GM18858 (cell line): ENCODE results near the gene TIGIT.
A peak's percentile ranks its signal among the peaks of the same experiment; 100 is the strongest.

Source experiments
- ATAC-seq: cut with Tn5 transposase; IDR thresholded peaks from one replicate; pipeline ENCODE4 v1.9.1; 2021; ENCODE audit not compliant: unreplicated experiment

TIGIT gene

DNA sequence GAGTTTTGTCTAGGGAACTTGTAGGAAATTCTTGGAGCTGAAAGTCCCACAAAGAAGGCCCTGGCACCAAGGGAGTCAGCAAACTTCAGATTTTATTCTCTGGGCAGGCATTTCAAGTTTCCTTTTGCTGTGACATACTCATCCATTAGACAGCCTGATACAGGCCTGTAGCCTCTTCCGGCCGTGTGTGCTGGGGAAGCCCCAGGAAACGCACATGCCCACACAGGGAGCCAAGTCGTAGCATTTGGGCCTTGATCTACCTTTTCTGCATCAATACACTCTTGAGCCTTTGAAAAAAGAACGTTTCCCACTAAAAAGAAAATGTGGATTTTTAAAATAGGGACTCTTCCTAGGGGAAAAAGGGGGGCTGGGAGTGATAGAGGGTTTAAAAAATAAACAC is 15.0 kb downstream of the TIGIT start:
- ATAC-seq: peak; percentile 68

- ATAC-seq: no peak
Measured at GRCh38 chr3:114310695-114311094, 16.9 kb downstream of the TIGIT start.

DNA sequence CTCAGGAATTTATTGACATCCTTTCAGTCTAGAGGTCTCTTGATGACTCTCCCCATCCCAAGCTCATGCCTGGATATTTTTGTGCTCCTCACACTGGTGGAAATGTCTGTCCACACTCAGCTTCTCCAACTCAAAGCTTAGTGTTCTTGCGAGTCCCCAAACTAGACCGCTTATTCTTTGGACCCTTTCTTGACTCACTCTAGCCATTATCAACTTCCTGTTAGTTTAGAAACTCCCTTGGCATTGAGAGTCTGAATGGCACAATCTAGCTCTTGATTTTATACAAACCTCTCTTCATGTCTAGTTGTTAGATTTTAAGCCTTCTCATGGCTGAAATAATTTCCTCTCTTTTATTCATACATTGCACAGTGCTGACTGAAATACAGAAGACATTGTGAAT is 19.6 kb downstream of the TIGIT start:
- no peak for ATAC-seq

DNA sequence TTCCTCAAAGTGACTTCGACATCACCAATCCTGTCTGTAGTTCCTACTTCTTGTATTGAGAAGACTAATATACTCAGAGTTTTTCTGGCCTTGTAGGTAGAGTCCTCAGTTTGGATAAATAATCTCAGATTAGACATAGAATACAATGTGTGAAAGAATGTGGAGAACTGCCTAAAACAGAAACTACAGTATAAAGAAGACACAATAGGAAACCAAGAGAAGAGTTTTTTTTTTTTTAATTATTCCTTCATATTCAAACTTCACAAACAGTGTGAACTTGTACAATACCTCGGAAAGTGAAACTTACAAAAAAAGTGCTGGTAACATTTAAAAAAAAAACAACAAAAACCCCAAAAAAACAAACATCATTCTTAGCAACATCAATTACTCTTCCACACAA is 20.5 kb downstream of the TIGIT start:
- no peak for ATAC-seq

DNA sequence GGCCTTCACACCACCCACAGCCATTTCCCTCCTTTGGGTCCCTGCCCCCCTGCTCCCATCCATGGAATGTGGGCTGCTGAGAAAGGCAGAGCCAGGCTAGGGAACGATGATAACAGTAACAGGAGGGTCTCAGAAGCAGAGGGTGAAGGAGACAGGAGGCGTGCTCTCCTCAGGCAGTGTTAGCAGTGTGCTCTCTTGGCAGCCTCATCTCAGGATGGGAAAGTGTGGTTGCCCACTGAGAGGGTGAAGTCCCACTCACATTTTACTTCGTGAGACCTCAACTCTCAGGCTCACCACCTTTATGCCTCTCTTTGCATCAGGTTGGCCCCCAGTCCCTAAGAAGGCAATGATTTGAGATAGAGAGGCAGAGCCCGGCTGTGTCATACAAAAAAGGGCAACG is 24.5 kb downstream of the TIGIT start:
- ATAC-seq: no peak

DNA sequence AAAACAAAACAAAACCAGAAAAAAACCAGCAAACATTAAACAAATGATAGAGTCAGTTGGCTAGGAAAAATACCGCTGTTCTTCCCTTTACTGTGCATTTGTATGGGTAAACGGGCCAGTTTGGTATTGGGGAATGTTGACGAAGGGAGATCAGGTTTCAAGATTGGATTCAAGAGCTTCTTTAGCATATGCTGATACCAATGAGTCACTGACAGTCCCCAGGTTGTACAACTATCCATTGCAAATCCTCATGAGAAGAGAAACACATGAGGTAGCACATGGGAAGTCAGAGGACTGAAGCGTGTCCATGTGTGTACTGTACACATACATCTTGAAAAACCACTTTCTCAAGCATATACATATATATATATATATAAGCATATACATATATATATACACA is 25.6 kb downstream of the TIGIT start:
- ATAC-seq: no peak

- no peak for ATAC-seq
Measured at GRCh38 chr3:114320246-114320645, 26.4 kb downstream of the TIGIT start.

GRCh38 chr3:114323546-114324254 is 29.9 kb downstream of the TIGIT start:
- no peak for ATAC-seq

- ATAC-seq: peak; percentile 32
Measured at GRCh38 chr3:114327665-114328064, 33.8 kb downstream of the TIGIT start.

- no peak for ATAC-seq
Measured at GRCh38 chr3:114328345-114328744, 34.5 kb downstream of the TIGIT start.

- no peak for ATAC-seq
Measured at GRCh38 chr3:114329823-114330222, 36.0 kb downstream of the TIGIT start.

GRCh38 chr3:114331007-114331406 is 37.2 kb downstream of the TIGIT start:
- no peak for ATAC-seq

GRCh38 chr3:114331710-114332109 is 37.9 kb downstream of the TIGIT start:
- ATAC-seq: no peak

GRCh38 chr3:114332342-114333179 is 38.7 kb downstream of the TIGIT start:
- no peak for ATAC-seq

DNA sequence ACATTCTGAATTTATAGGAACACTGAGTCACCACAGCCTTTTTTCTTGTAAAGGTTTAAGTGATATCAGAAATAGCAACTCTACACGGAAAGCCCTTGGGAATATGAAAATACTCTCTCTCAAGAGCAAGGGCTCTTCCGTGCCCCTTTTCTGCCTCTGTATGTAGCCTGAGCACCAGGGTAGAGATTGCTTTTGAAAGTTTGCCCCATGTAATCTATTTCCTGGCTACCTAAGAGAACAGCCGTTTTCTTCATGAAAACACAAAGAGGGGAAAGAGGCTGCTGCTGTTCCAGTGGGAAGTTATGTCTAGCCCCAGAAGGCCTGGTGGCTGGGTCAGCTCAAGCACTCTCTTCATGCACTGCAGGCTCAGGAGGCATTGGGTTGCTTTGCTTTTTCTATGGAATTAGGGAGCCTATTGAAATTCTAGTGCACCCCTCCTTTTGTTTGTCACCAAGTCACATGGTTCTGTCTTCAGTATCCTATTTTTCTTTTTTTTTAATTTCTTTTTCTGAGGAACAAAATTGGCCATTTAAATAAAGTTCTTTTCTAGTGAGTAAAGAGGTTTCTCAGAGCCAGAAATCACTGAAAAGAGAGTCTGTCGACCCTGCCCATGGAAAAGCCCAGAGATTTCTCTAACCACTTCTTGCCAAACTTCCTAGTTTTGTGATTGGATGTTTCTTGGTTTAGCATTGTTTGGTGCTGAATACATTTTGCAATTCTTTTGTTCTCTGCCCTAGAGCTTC is 39.5 kb downstream of the TIGIT start:
- no peak for ATAC-seq

- no peak for ATAC-seq
Measured at GRCh38 chr3:114333923-114334240, 40.1 kb downstream of the TIGIT start.

GRCh38 chr3:114336122-114336697 is 42.4 kb downstream of the TIGIT start:
- ATAC-seq: no peak

- no peak for ATAC-seq
Measured at GRCh38 chr3:114336857-114337256, 43.0 kb downstream of the TIGIT start.

- ATAC-seq: no peak
Measured at GRCh38 chr3:114338651-114339357, 45.0 kb downstream of the TIGIT start.

DNA sequence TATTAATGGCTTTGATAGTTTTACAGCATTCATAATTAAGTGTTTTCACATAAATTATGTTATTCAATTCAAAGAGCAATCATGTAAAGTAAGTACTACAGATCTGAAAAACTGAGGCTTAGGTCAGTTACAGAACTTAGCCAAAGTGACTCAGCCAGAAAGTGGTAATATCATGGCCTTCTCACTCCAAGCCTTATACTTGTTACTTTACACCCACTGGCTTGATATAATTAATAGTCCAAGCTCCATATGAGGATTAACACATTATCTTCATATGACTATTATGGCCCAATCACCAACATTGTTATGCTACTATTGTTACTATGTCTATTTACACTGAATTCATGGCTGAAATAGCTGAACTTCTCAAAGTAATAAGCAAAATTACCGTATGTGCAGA is 50.7 kb downstream of the TIGIT start:
- no peak for ATAC-seq

GRCh38 chr3:114350271-114350670 is 56.4 kb downstream of the TIGIT start:
- no peak for ATAC-seq
